ENCODE measurements around the gene POLR3K. TPM values are rescaled to one million over a fixed set of nuclear protein-coding genes. Genes with fewer than 3 reads are reported as not detected.

Gene POLR3K
- total RNA-seq, 2 donors from 2014 or later = 31.1 to 35.8 TPM

GRCh38 chr16:59440-60059, 6.1 kb upstream of the POLR3K start:
- no peak overlapping the region for H3K9ac ChIP-seq (ENCODE audit: extremely low read depth, low read length, poor library complexity, severe bottlenecking)
- peaks cover 57% of the 10 kb centered on the region for H3K36me3 ChIP-seq (ENCODE audit: control insufficient read depth, insufficient read depth, low read length)
- no peaks in the 10 kb centered on the region for H3K4me1 Mint-ChIP-seq
- no peak for DNase-seq
- H3K4me3 Mint-ChIP-seq = no peak overlapping the region
- no peak overlapping the region for H3K4me3 ChIP-seq (ENCODE audit: low read length)
- no peaks in the 10 kb centered on the region for H3K9me3 Mint-ChIP-seq
- TF ChIP-seq, protein P1, sequence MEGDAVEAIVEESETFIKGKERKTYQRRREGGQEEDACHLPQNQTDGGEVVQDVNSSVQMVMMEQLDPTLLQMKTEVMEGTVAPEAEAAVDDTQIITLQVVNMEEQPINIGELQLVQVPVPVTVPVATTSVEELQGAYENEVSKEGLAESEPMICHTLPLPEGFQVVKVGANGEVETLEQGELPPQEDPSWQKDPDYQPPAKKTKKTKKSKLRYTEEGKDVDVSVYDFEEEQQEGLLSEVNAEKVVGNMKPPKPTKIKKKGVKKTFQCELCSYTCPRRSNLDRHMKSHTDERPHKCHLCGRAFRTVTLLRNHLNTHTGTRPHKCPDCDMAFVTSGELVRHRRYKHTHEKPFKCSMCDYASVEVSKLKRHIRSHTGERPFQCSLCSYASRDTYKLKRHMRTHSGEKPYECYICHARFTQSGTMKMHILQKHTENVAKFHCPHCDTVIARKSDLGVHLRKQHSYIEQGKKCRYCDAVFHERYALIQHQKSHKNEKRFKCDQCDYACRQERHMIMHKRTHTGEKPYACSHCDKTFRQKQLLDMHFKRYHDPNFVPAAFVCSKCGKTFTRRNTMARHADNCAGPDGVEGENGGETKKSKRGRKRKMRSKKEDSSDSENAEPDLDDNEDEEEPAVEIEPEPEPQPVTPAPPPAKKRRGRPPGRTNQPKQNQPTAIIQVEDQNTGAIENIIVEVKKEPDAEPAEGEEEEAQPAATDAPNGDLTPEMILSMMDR (conservative IDR thresholded peaks at IDR 0.05) = no peak
- H3K27ac Mint-ChIP-seq = peak overlapping the region; percentile 48
- no peaks in the 10 kb centered on the region for H3K9me3 ChIP-seq (ENCODE audit: control insufficient read depth, low read length)
- H3K27ac ChIP-seq (ENCODE audit: low read depth, low read length) = no peak overlapping the region
- H3K36me3 Mint-ChIP-seq (ENCODE audit: low read depth) = peaks cover 52% of the 10 kb centered on the region
- no peaks in the 10 kb centered on the region for H3K4me1 ChIP-seq (ENCODE audit: control insufficient read depth, insufficient read depth, low read length)
- H3K27me3 Mint-ChIP-seq (ENCODE audit: insufficient read depth) = no peaks in the 10 kb centered on the region
- 95 to 98% methylated on average over 9 to 14 of the region's 14 CpGs for WGBS, 2 experiments (ENCODE audit: insufficient coverage in 1 of 2, insufficient read length in 1 of 2)
- H3K27me3 ChIP-seq (ENCODE audit: control insufficient read depth, insufficient read depth, low read length, poor library complexity, severe bottlenecking) = no peaks in the 10 kb centered on the region

- no peaks in the 10 kb centered on the region for H3K4me1 ChIP-seq (ENCODE audit: control insufficient read depth, insufficient read depth, low read length)
- H3K4me3 Mint-ChIP-seq = no peak overlapping the region
- 93% methylated on average over 25 to 29 of the region's 29 CpGs for WGBS, 2 experiments (ENCODE audit: insufficient coverage in 1 of 2, insufficient read length in 1 of 2)
- no peaks in the 10 kb centered on the region for H3K4me1 Mint-ChIP-seq
- H3K4me3 ChIP-seq (ENCODE audit: low read length) = no peak overlapping the region
- TF ChIP-seq, protein P1 (conservative IDR thresholded peaks at IDR 0.05) = no peak
- no peaks in the 10 kb centered on the region for H3K27me3 ChIP-seq (ENCODE audit: control insufficient read depth, insufficient read depth, low read length, poor library complexity, severe bottlenecking)
- no peaks in the 10 kb centered on the region for H3K27me3 Mint-ChIP-seq (ENCODE audit: insufficient read depth)
- no peak overlapping the region for H3K27ac ChIP-seq (ENCODE audit: low read depth, low read length)
- no peak for DNase-seq
- H3K27ac Mint-ChIP-seq = peak overlapping the region; percentile 48
- peaks cover 50% of the 10 kb centered on the region for H3K36me3 ChIP-seq (ENCODE audit: control insufficient read depth, insufficient read depth, low read length)
- H3K9me3 Mint-ChIP-seq = no peaks in the 10 kb centered on the region
- no peak overlapping the region for H3K9ac ChIP-seq (ENCODE audit: extremely low read depth, low read length, poor library complexity, severe bottlenecking)
- H3K36me3 Mint-ChIP-seq (ENCODE audit: low read depth) = peaks cover 46% of the 10 kb centered on the region
- no peaks in the 10 kb centered on the region for H3K9me3 ChIP-seq (ENCODE audit: control insufficient read depth, low read length)
These were observed 5.4 kb upstream of the POLR3K start for GRCh38 chr16:58491-59439.

- Histone ChIP-seq H3K27me3 (ENCODE audit: control insufficient read depth, insufficient read depth, low read length, poor library complexity, severe bottlenecking) (no peaks in the 10 kb centered on the region), H3K4me3 (ENCODE audit: low read length) (no peak overlapping the region), H3K9me3 (ENCODE audit: control insufficient read depth, low read length) (no peaks in the 10 kb centered on the region), H3K4me1 (ENCODE audit: control insufficient read depth, insufficient read depth, low read length) (no peaks in the 10 kb centered on the region), H3K9ac (ENCODE audit: extremely low read depth, low read length, poor library complexity, severe bottlenecking) (no peak overlapping the region), H3K27ac (ENCODE audit: low read depth, low read length) (no peak overlapping the region), H3K36me3 (ENCODE audit: control insufficient read depth, insufficient read depth, low read length) (peaks cover 50% of the 10 kb centered on the region)
- Mint-ChIP-seq H3K4me3 (no peak overlapping the region), H3K36me3 (ENCODE audit: low read depth) (peaks cover 48% of the 10 kb centered on the region), H3K27me3 (ENCODE audit: insufficient read depth) (no peaks in the 10 kb centered on the region), H3K4me1 (peaks cover 3% of the 10 kb centered on the region), H3K27ac (peak overlapping the region; percentile 12), H3K9me3 (peaks cover 2% of the 10 kb centered on the region)
- no peak for DNase-seq
- TF ChIP-seq, protein P1 (conservative IDR thresholded peaks at IDR 0.05) = no peak
- WGBS, 2 experiments (ENCODE audit: insufficient coverage in 1 of 2, insufficient read length in 1 of 2) = 93 to 95% methylated on average over 6 to 8 of the region's 8 CpGs
These were observed 4.3 kb upstream of the POLR3K start for GRCh38 chr16:57711-58110.
